ENCODE measurements around the gene ZNHIT3. TPM values are rescaled to one million over a fixed set of nuclear protein-coding genes. Genes with fewer than 3 reads are reported as not detected.
A peak's percentile ranks its signal among the peaks of the same experiment; 100 is the strongest.

The ZNHIT3 gene
- total and polyA plus RNA-seq, 2 of the 13 experiments (the other 11 are each of a cell fraction or from before 2014, with no cell fraction given), result 66.6 to 77.4 TPM

GRCh38 chr17:36486204-36487194, at the start of gene ZNHIT3 (continued):
- no peak for TF ChIP-seq SP1 (IDR thresholded peaks at IDR 0.05)
- peak; percentile 98 for TF ChIP-seq SP1 (CRISPR knock-in tag; IDR thresholded peaks at IDR 0.05)
- no peak for TF ChIP-seq ZSCAN22 (CRISPR knock-in tag; IDR thresholded peaks at IDR 0.05)
- no peak for TF ChIP-seq FIP1L1 (IDR thresholded peaks at IDR 0.05; ENCODE audit: borderline replicate concordance, insufficient read depth, low read depth, low read length)
- TF ChIP-seq, protein P1, sequence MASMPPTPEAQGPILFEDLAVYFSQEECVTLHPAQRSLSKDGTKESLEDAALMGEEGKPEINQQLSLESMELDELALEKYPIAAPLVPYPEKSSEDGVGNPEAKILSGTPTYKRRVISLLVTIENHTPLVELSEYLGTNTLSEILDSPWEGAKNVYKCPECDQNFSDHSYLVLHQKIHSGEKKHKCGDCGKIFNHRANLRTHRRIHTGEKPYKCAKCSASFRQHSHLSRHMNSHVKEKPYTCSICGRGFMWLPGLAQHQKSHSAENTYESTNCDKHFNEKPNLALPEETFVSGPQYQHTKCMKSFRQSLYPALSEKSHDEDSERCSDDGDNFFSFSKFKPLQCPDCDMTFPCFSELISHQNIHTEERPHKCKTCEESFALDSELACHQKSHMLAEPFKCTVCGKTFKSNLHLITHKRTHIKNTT (CRISPR knock-in tag; IDR thresholded peaks at IDR 0.05), result no peak
- TF ChIP-seq ETV6 (CRISPR knock-in tag; conservative IDR thresholded peaks at IDR 0.05), result no peak; the same call in 1 of the 2 replicates
- TF ChIP-seq, protein P2, sequence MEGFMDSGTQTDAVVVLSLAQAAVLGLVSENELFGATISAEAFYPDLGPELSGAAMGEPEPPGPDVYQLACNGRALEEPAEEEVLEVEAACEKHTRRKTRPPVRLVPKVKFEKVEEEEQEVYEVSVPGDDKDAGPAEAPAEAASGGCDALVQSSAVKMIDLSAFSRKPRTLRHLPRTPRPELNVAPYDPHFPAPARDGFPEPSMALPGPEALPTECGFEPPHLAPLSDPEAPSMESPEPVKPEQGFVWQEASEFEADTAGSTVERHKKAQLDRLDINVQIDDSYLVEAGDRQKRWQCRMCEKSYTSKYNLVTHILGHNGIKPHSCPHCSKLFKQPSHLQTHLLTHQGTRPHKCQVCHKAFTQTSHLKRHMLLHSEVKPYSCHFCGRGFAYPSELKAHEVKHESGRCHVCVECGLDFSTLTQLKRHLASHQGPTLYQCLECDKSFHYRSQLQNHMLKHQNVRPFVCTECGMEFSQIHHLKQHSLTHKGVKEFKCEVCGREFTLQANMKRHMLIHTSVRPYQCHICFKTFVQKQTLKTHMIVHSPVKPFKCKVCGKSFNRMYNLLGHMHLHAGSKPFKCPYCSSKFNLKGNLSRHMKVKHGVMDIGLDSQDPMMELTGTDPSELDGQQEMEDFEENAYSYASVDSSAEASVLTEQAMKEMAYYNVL (CRISPR knock-in tag; IDR thresholded peaks at IDR 0.05; ENCODE audit: borderline replicate concordance), result no peak; the same call in 1 of the 2 replicates
- 0 out of 2 replicates have a peak, but pooled peaks have one; percentile 37 for TF ChIP-seq MAFF (IDR thresholded peaks at IDR 0.05; ENCODE audit: low read depth, low read length)
- peak; percentile 51 for TF ChIP-seq GABPA (IDR thresholded peaks at IDR 0.05; ENCODE audit: low read depth, low read length)
- TF ChIP-seq GABPA (CRISPR knock-in tag; IDR thresholded peaks at IDR 0.05; ENCODE audit: low read depth), result peak; percentile 85
- peak; percentile 73 for TF ChIP-seq ZNF331 (CRISPR knock-in tag; IDR thresholded peaks at IDR 0.05)
- no peak for TF ChIP-seq ZNF563 (CRISPR knock-in tag; IDR thresholded peaks at IDR 0.05)
- peak; percentile 50; the same call in 1 of the 2 replicates for TF ChIP-seq CREM (IDR thresholded peaks at IDR 0.05)
- TF ChIP-seq CREM (CRISPR knock-in tag; IDR thresholded peaks at IDR 0.05), result no peak; the same call in 1 of the 2 replicates
- no peak for TF ChIP-seq NCOA1 (CRISPR knock-in tag; IDR thresholded peaks at IDR 0.05)
- TF ChIP-seq, protein P3, sequence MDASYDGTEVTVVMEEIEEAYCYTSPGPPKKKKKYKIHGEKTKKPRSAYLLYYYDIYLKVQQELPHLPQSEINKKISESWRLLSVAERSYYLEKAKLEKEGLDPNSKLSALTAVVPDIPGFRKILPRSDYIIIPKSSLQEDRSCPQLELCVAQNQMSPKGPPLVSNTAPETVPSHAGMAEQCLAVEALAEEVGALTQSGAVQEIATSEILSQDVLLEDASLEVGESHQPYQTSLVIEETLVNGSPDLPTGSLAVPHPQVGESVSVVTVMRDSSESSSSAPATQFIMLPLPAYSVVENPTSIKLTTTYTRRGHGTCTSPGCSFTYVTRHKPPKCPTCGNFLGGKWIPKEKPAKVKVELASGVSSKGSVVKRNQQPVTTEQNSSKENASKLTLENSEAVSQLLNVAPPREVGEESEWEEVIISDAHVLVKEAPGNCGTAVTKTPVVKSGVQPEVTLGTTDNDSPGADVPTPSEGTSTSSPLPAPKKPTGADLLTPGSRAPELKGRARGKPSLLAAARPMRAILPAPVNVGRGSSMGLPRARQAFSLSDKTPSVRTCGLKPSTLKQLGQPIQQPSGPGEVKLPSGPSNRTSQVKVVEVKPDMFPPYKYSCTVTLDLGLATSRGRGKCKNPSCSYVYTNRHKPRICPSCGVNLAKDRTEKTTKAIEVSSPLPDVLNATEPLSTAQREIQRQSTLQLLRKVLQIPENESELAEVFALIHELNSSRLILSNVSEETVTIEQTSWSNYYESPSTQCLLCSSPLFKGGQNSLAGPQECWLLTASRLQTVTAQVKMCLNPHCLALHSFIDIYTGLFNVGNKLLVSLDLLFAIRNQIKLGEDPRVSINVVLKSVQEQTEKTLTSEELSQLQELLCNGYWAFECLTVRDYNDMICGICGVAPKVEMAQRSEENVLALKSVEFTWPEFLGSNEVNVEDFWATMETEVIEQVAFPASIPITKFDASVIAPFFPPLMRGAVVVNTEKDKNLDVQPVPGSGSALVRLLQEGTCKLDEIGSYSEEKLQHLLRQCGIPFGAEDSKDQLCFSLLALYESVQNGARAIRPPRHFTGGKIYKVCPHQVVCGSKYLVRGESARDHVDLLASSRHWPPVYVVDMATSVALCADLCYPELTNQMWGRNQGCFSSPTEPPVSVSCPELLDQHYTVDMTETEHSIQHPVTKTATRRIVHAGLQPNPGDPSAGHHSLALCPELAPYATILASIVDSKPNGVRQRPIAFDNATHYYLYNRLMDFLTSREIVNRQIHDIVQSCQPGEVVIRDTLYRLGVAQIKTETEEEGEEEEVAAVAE (CRISPR knock-in tag; IDR thresholded peaks at IDR 0.05; ENCODE audit: borderline replicate concordance), result peak; percentile 80; the same call in 1 of the 2 replicates
- TF ChIP-seq HNRNPH1 (optimal IDR thresholded peaks at IDR 0.05; ENCODE audit: low read depth, low read length), result no peak
- TF ChIP-seq, protein P4, sequence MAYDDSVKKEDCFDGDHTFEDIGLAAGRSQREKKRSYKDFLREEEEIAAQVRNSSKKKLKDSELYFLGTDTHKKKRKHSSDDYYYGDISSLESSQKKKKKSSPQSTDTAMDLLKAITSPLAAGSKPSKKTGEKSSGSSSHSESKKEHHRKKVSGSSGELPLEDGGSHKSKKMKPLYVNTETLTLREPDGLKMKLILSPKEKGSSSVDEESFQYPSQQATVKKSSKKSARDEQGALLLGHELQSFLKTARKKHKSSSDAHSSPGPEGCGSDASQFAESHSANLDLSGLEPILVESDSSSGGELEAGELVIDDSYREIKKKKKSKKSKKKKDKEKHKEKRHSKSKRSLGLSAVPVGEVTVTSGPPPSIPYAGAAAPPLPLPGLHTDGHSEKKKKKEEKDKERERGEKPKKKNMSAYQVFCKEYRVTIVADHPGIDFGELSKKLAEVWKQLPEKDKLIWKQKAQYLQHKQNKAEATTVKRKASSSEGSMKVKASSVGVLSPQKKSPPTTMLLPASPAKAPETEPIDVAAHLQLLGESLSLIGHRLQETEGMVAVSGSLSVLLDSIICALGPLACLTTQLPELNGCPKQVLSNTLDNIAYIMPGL (CRISPR knock-in tag; IDR thresholded peaks at IDR 0.05; ENCODE audit: borderline replicate concordance in 1 of 2, low read depth in 1 of 2), result peak; percentile 56 to 65; a peak in 3 of 4 replicates
- TF ChIP-seq RFXANK (CRISPR knock-in tag; IDR thresholded peaks at IDR 0.05), result no peak; the same call in 1 of the 2 replicates
- TF ChIP-seq RXRA (CRISPR knock-in tag; IDR thresholded peaks at IDR 0.05), result peak; percentile 28; the same call in 1 of the 2 replicates
